Breast epithelium (tissue), 4 donors: ENCODE data around the gene CHD3. TPM values are rescaled to one million over a fixed set of nuclear protein-coding genes. Genes with fewer than 3 reads are reported as not detected.

Experiments
- DNase-seq, 2 donors: peaks; one replicate each; pipeline ENCODE4 v3.0.0-alpha.2; 2019; ENCODE audit warnings: low spot score in 2 of 2
- H3K27ac ChIP-seq, 2 donors: fragments of 200-600 bp; sonication (generic) in 1 of 2; one replicate each; pipeline ENCODE4 v1.5.1; 2016 to 2019; ENCODE audit warnings: mild to moderate bottlenecking in 1 of 2
- H3K27me3 ChIP-seq, 2 donors: fragments of 200-600 bp; sonication (generic) in 1 of 2; one replicate each; pipeline versions ENCODE4 v1.5.1 to v1.6.0; 2017 to 2019; ENCODE audit warnings: control low read depth in 1 of 2, mild to moderate bottlenecking in 1 of 2
- H3K36me3 ChIP-seq: fragments of 200-600 bp; one replicate; pipeline ENCODE4 v1.5.1; 2019
- H3K4me1 ChIP-seq, 2 donors: fragments of 200-600 bp; sonication (generic); one replicate each; pipeline ENCODE4 v1.5.1; 2016 to 2019; ENCODE audit warnings: control low read depth in 1 of 2
- H3K4me3 ChIP-seq, 3 donors: fragments of 200-600 bp; sonication (generic); 1 replicate in 2 of 3; 2 replicates in 1 of 3; pipeline ENCODE4 v1.5.1; 2016 to 2019; ENCODE audit warnings: mild to moderate bottlenecking in 3 of 3, moderate library complexity in 2 of 3
- H3K9me3 ChIP-seq, 2 donors: fragments of 200-600 bp; sonication (generic) in 1 of 2; one replicate each; pipeline ENCODE4 v1.5.1; 2016 to 2019; ENCODE audit warnings: control low read depth in 1 of 2
- POLR2A ChIP-seq: fragments of 450-650 bp; IDR thresholded peaks from one replicate; pipeline ENCODE4 v1.6.1; 2016; ENCODE audit warnings: antibody characterized with exemption, mild to moderate bottlenecking, moderate library complexity
- POLR2AphosphoS5 ChIP-seq, 3 donors: sonication (generic); formaldehyde crosslinking; IDR thresholded peaks; one replicate each; pipeline ENCODE4 v1.6.1; 2017; ENCODE audit warnings: antibody characterized with exemption in 3 of 3
- intact Hi-C: fragments of 100-400 bp; cut with DNase I; formaldehyde crosslinking; loops from one replicate; pipeline ENCODE4 v1.15.1; 2023; ENCODE audit warnings: low total_unique reads
- total RNA-seq, 3 donors: library from RNA; depleted of rRNA; stranded (reverse); fragments of >200 nt; gene quantifications; one replicate each; pipeline ENCODE4 v1.1.0, GENCODE V29; 2016
- TF ChIP-seq, protein P1 (sequence below), 3 donors: fragments of 450-650 bp; IDR thresholded peaks; one replicate each; pipeline ENCODE4 v1.5.1; 2016 to 2017; ENCODE audit warnings: antibody characterized with exemption in 3 of 3, mild to moderate bottlenecking in 3 of 3, moderate library complexity in 3 of 3

Gene CHD3
- total RNA-seq, 3 donors from 2014 or later, result 47.5 to 99.0 (median 90.0) TPM

DNA sequence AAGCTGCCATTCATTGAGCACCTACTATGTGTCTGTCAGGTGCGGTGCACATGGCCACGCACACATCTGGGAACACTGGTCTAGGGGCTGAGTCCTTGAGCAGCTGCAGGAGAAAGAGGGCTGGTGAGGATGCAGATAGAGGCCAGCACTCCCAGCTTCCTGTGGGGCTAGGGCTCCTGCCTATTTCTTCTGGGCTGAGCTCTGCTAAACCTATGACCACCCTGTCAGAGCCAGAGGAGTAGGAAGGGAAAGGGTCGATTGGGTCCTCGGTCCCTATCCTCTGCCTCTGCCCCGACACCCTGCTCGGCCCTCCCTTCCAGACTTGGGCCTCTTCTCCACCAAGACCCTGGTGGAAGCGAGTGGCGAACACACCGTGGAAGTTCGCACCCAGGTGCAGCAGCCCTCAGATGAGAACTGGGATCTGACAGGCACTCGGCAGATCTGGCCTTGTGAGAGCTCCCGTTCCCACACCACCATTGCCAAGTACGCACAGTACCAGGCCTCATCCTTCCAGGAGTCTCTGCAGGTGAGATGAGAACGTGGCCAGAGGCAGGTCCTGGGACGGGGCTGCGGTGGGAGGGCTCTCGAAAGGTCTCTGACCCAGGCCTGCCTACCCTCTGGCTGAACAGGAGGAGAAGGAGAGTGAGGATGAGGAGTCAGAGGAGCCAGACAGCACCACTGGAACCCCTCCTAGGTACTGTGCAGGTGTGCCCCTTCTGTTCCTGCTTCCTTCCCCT, 37.7 kb upstream of the CHD3 start:
- DNase-seq, result no peak
- intact Hi-C loops, result no loop called here
- Histone ChIP-seq H3K9me3 (no peaks in the 10 kb centered on the region), H3K27me3 (no peaks in the 10 kb centered on the region), H3K4me1 (peaks cover 5 to 6% of the 10 kb centered on the region in 2 donors), H3K4me3 (peak overlapping the region in 1 of 3 donors; percentile 34), H3K27ac (no peak overlapping the region), H3K36me3 (no peaks in the 10 kb centered on the region)
- TF ChIP-seq POLR2AphosphoS5 (IDR thresholded peaks at IDR 0.05) (no peak), POLR2A (no peak)
- TF ChIP-seq, protein P1, sequence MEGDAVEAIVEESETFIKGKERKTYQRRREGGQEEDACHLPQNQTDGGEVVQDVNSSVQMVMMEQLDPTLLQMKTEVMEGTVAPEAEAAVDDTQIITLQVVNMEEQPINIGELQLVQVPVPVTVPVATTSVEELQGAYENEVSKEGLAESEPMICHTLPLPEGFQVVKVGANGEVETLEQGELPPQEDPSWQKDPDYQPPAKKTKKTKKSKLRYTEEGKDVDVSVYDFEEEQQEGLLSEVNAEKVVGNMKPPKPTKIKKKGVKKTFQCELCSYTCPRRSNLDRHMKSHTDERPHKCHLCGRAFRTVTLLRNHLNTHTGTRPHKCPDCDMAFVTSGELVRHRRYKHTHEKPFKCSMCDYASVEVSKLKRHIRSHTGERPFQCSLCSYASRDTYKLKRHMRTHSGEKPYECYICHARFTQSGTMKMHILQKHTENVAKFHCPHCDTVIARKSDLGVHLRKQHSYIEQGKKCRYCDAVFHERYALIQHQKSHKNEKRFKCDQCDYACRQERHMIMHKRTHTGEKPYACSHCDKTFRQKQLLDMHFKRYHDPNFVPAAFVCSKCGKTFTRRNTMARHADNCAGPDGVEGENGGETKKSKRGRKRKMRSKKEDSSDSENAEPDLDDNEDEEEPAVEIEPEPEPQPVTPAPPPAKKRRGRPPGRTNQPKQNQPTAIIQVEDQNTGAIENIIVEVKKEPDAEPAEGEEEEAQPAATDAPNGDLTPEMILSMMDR (IDR thresholded peaks at IDR 0.05), result no peak

- no peaks in the 10 kb centered on the region for H3K27me3 ChIP-seq
- H3K27ac ChIP-seq, result peak overlapping the region; percentile 35 to 44
- H3K9me3 ChIP-seq, result no peaks in the 10 kb centered on the region
- peaks cover 8 to 9% of the 10 kb centered on the region in 2 donors for H3K4me1 ChIP-seq
- TF ChIP-seq POLR2AphosphoS5 (IDR thresholded peaks at IDR 0.05) (peak; percentile 62 to 73 (median 70)), POLR2A (no peak)
- TF ChIP-seq, protein P1 (IDR thresholded peaks at IDR 0.05), result peak; percentile 97 to 99 (median 98)
- H3K36me3 ChIP-seq, result no peaks in the 10 kb centered on the region
- intact Hi-C loops, result no loop called here
- DNase-seq, result peak; percentile 80 to 92
- H3K4me3 ChIP-seq, result peak overlapping the region in 2 of 3 donors; percentile 20 to 34
Observed at GRCh38 chr17:7851438-7852261, 36.9 kb upstream of the CHD3 start.

GRCh38 chr17:7852262-7852670, 36.3 kb upstream of the CHD3 start:
- Histone ChIP-seq H3K9me3 (no peaks in the 10 kb centered on the region), H3K36me3 (no peaks in the 10 kb centered on the region), H3K4me3 (peak overlapping the region in 1 of 3 donors; percentile 34), H3K27me3 (no peaks in the 10 kb centered on the region), H3K4me1 (peaks cover 8 to 9% of the 10 kb centered on the region in 2 donors), H3K27ac (peak overlapping the region; percentile 35 to 44)
- intact Hi-C loops, result no loop called here
- TF ChIP-seq, protein P1 (IDR thresholded peaks at IDR 0.05), result no peak
- TF ChIP-seq POLR2AphosphoS5 (IDR thresholded peaks at IDR 0.05), result no peak
- TF ChIP-seq POLR2A, result no peak
- DNase-seq, result no peak

- intact Hi-C loops, result no loop called here
- DNase-seq, result no peak
- Histone ChIP-seq H3K4me3 (no peak overlapping the region), H3K9me3 (no peaks in the 10 kb centered on the region), H3K4me1 (peaks cover 8 to 9% of the 10 kb centered on the region in 2 donors), H3K27ac (no peak overlapping the region), H3K27me3 (no peaks in the 10 kb centered on the region), H3K36me3 (no peaks in the 10 kb centered on the region)
- TF ChIP-seq, protein P1 (IDR thresholded peaks at IDR 0.05), result no peak
- no peak for TF ChIP-seq POLR2AphosphoS5 (IDR thresholded peaks at IDR 0.05)
- TF ChIP-seq POLR2A, result no peak
Observed at GRCh38 chr17:7852919-7853690, 35.5 kb upstream of the CHD3 start.
